HG02973 (cell line): Measurements from ENCODE around the gene EHD1.

Source experiments
- ATAC-seq: cut with Tn5 transposase; IDR thresholded peaks from one replicate; pipeline ENCODE4 v1.9.1; 2021; ENCODE audit warnings: moderate library complexity; ENCODE audit not compliant: unreplicated experiment

Gene EHD1

DNA sequence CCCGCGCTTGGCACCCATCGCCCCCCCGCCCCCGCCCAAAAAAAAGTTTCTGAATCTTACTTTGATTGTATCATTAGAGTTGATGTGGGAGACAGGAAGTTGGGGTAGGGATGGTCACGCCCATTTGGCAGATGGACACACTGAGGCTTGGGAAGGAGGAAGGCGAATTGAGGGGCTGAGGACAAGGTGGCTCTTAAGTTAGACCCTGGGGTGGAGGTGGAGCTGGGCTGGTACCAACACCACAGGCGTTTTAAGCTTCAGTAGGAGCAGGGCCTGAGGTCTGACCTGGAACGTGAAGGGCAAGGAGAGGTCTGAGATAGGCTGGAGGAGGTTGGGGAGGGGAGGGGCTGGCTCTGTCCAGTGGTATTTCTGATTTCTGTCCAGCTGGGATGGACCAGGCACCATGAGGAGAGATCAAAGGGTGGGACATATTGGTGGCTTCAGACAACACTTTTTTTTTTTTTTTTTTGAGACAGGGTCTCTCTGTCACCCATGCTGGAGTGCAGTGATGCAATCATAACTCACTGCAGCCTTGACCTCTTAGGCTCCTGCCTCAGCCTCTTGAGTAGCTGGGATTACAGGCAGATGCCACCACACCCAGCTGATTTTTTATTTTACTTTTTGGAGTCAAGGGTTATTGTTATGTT lies 33.2 kb downstream of the EHD1 start:
- ATAC-seq, result no peak

- no peak for ATAC-seq
Observed at GRCh38 chr11:64844330-64845128, 33.9 kb downstream of the EHD1 start, which contains the start of gene CDC42BPG. TSS of gene CDC42BPG (minus strand) at chr11:64844653. CDS start at chr11:64844569, 84 bp downstream.

DNA sequence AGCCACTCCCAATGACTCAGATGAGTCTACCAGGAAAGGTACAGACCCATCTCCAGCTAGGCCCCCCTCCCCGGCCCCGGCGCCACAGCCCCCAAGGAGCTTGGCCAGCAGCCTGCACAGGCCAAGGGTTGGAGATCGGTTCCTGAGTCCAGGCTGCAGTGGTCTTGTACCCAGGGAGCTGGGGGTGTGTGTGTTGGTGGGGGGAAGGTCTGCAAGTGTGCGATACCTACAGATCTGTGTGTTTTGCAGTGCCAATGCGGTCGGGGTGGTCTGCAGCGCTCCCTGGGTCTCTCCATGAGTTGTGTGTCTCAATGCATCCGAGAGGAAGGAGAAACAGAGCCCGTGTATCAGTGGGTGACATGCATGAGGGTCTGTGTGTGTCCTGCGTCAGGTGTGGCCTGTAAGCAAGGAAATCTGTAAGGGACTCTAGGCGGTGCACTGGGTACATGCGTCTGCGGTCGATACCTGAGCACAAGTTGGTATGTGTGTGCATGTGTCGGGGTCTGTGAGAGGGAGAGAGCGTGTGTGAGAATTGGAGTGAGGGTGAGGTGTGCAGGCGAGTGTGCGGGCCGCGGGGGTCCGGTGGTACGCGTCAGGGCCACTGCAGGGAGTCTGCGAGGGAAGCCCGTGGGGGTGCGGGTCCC lies 34.6 kb downstream of the EHD1 start:
- no peak for ATAC-seq

DNA sequence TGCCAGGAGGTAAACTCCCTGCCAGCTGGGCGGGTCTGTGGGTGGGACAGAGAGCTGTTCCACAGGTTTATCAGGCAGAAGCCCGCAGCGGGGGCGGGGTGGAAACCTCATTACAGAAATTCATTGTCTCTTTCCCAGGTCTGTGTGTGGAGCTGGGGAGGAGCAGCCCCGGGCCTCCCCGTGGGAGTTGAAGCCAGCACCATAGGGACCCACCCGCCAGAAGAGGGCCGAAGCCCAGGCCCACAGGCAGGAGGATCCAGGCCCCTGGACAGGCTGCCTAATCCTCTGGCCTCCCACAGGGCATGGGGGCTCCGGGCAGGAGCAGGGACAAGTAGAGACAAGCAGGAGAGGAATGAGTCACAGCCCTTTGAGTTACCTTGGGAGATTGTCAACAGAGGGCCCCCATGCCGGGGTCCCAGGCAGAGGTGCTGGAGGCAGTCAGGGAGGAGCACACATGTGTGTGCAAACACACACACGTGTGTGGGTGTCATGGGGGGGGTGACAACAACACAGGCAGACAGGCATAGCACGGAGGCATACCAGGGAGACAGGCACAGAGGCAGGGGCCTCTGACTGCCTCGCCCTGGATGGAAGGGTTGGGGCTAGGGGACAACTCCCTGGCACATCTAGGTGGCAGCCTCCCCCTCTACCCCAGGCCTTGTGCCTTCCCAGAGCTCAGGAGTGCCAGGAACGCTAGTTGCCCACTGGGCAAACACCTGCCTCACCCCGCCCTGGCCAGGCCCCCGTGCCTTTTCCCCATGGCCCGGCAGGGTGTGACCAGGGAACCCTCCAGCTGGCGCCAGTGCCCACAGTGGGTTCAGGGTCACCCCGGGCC lies 35.4 kb downstream of the EHD1 start:
- no peak for ATAC-seq

DNA sequence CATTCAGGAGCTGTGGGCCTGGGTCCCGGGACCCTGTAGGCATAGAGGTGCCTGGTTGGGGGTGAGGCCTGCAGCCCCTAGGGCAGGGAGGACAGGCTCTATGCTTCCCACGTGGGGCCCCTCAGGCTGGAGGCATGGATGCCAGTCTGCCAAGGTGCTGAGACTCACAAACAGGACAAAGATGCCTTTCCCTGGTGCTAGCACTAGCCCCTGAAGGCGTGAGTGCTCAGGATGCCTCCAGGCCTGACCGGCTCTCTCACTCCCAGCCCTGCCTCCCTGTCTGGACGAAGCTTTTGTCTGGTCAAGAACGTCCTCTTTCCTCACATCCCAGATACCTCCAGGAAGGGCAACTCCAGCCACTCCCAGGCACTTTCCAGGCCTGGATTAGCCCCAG lies 36.1 kb downstream of the EHD1 start:
- no peak for ATAC-seq

- ATAC-seq, result no peak
Observed at GRCh38 chr11:64841592-64842365, 36.6 kb downstream of the EHD1 start.

DNA sequence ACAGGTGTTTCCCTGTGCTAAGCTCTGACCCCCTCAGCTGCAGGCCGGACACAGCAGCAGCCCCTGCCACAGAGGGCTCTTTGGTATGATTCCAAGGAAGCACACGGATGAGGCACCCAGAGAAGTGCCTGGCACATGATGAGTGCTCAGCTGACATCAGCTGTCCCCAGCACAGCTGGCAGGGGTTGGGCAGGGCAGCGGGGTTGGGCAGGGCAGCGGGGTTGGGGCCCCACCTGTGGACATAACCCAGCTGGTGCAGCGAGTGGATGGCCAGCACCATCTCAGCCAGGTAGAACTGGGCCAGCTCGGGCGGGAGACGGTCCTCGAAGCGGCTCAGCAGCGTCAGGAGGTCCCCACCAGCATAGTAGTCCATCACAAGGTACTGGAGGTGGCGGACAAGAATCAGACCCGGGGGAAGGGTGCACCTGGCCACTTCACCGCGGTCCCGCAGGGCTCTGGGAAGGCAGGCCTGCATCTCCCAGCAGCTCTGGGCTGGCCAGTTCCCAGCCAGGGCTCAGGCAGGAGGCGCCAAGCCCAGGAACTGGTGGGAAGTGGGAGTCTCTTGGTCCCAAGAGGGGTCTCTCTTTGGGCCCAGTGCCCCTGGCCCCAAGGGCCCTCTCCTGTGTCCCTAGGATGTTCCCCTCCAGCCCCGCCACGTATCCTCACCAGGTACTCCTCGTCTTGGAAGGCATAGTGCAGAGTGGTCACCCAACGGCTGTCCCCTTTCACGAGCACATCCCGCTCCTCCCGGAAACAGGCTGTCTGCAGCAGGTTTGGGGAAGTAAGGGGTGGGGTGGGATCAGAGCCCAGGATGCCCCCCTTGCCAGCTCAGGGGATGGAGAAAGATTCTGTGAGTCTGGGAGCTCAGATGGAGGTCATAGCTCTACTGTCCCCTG lies 38.3 kb downstream of the EHD1 start:
- no peak for ATAC-seq

GRCh38 chr11:64839335-64839734 lies 39.1 kb downstream of the EHD1 start:
- ATAC-seq, result no peak

DNA sequence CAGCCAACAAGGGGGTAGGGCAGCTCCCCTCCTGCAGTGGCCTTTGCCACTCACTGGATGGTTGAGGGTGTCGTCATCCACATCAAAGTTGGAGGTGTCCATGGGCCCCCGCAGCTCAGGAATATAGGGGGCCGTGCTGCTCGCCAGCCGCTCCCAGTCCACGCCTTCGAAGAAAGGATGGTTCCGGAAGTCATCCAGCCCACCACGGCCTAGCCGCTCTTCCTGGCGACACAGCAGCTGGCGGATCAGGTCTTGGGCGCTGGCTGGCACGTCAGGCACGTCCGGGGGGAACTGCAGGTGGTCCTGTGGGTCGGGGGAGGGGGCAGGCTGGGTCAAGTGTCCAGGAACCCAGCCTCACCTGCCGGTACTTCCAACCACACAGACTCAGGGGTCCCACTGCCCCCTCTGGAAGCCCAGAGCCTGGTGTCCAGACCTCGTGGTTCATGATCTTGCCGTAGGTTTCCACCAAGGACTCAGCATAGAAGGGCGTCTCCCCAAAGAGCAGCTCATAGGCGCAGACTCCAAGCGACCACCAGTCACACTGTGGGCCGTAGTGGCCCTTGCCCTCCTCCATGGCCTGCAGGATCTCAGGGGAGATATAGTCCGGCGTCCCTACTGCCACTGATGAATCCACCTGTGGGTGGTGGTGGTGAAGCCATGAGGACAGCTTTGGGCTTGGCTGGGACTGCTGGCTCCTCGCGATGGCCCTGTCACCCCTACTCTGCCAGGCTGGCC lies 39.7 kb downstream of the EHD1 start:
- no peak for ATAC-seq

DNA sequence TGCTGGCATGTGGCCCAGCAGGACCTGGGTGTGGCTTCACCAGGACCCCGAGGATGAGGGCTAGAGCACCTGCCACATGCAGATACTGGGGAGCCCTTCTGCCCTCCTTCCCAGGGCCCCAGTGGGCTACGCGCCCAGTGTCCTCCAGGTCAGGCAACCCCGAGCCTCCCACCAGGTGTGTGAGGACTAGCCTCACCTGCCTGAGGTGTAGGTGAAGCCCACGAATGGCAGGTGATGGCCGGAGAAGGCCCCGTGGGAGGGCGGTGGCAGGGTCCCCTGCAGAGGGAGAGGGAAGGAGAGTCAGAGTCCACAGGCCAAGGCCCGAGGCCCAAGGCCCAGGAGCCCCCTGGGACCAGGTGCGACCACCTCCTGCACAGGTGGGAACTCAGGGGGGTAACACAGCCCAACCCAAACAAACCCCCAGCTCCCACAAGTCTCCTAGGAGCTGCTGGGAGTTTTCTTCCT lies 40.5 kb downstream of the EHD1 start:
- ATAC-seq, result no peak

DNA sequence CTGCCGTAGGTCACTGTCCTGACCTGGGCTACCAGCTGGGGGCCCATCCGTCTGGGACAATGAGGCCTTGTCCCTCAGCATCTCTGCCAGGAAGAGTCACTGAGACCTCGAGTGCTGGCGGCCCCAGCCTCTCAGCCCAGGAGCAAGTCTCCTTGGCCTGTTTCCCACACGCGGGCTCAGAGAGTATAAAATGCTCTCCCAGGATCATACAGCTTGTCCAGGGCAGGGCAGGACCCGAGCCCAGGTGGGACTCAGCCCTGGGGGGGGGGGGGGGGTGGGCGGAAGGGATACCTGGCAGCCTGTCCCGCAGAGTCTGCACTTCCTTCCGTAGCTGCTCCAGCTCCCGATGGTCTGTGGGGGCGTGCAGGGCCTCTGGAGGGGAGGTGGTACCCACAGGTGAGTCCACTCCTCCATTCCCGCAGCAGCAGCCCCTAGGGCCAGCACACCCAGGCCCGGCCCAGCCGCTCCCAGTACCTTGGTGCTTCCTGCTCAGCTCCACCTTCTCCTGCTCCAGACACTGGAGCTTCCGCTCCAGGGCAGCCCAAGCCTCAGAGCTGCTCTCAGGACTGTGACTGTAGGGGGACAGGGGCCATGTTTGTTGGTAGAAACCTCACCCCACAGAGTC lies 41.9 kb downstream of the EHD1 start:
- ATAC-seq, result no peak

DNA sequence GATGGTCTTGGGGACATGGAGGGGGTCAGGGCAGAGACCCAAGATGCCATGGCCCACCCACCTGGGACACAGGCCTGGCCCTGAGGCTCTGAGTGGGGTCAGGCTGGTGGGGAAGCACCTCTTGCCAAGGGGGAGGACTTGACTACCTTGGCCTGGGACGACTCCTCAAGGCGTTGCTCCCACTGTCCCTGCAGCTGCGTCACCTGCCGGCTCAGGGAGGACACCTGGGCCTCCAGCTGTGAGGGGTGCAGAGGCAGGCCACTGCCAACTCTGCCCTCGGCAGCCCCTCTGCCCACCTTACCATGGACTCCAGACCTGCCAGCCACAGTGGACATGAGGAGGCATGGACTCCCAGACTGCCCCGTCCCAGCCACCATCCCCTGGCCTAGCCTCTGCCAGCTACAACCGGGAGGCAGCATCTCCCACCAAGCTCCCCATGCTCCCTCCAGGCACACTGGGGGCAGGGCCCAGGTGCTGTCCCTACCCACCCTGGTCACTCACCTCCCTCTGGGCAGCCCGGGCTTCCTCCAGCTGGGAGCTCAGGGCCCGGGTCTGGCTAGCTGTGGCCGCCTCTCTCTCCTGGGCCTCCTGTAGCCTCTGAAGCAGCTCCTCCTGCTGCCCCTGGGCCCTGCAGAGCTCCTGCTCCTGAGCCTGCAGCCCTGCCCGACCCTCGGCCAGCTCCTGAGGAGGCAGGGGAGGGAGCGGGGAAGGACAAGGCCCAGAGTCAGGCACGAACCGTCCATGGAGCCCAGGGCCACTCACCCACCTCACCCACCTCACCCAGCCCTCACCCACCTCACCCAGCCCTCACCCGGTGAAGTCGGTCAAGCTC lies 42.6 kb downstream of the EHD1 start:
- no peak for ATAC-seq

DNA sequence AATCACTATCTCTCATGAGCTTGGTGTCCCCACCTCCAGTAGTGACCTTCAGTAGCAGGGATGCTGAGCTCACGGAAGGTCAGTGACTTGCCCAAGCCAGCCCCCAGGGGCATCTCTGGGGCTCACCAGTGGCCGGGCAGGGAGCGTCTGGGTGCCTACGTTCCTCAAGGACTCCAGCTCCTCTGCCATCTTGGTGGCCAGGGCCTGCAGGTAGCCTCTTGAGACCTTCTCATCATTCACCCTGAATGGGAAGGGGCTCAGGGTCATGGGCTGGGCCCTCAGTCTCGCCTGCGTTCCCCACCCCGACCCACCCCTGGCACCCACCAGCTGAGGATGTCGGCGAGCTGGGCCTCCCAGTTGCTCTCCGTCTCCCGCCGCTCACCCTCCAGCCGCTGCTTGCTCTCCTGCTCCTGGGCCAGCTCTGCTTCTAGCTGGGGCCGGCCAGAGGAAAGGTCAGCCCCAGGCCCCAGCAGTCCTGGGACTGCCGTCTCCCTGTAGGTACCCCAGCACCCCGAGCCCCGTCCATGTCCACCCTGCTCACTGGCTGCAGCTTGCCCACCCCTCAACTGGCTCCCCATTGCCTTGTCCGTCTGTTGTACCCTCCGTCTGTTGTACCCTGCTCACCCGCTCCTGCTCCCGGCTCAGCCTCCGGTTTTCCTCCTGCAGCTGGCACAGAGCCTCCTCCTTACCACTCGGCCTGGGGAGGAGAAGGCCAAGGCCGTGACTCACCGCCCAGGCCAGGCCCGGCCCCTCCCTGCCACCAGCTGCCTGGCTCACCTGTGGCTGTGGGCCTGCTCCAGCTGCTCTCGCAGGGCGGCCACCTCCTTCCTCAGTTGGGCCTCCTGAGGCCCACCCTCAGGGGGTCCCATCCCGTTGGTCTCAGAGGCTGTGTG lies 43.5 kb downstream of the EHD1 start:
- ATAC-seq, result no peak

- no peak for ATAC-seq
Observed at GRCh38 chr11:64834031-64834722, 44.2 kb downstream of the EHD1 start.

GRCh38 chr11:64833509-64833908 lies 44.9 kb downstream of the EHD1 start:
- no peak for ATAC-seq

DNA sequence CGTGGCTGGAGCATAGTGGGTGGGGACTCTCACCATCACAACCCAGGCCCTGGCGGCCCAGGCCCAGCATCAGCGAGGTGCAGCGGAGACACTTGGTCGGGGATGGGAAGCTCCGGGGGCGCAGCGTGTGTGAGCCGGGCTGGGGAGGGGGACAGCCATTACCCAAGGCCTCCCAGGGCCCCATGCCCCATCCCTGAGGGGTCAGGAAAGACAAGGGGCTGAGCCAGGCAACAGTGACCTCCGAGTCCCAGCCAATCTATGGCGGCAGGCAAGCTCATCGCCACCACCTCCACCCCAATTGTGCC lies 45.3 kb downstream of the EHD1 start:
- ATAC-seq, result no peak
